ENCODE data around the gene ZCWPW2. TPM values are rescaled to one million over a fixed set of nuclear protein-coding genes. Genes with fewer than 3 reads are reported as not detected.

Gene ZCWPW2
- total and polyA plus RNA-seq, 4 donors, result 0.37 to 2.1 (median 0.87) TPM

DNA sequence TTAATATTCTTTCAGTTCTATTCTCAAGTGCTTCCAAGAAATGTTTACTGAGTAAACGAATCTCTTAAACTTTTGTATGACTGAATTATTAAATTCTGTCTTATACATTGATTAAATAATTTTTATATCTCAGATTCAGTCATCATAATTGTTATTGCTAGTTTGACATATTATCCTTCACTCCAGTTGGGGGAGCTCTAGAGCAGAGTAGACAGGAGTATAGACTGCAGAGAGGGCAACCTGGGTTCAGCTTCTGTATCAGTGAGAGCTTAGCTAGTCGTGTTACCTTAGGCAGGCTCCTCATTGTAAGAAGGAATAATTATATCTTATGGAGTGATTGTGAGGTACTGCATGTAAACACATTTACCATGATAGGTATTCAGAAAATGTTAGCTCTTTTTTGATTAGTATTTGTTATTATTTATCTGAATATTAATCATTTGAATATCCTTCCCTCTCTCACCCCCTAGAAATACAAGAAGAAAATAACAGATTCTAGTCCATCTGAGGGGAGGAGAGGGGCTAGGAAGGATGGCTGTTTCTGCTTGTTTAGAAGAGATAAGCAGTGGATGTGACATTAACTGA lies 31.0 kb upstream of the ZCWPW2 start:
- H3K27ac ChIP-seq (ENCODE audit: low read depth in 1 of 2, low read length in 1 of 2), result no peak overlapping the region
- H3K27me3 ChIP-seq (ENCODE audit: control insufficient read depth in 3 of 3, insufficient read depth in 3 of 3, low read length in 2 of 3), result no peaks in the 10 kb centered on the region
- H3K4me1 ChIP-seq (ENCODE audit: control insufficient read depth in 5 of 5, insufficient read depth in 5 of 5, low read length in 5 of 5), result no peaks in the 10 kb centered on the region
- 34 to 52% methylated on average over 2 of the region's 2 CpGs for WGBS, 2 donors
- ATAC-seq (ENCODE audit: insufficient read depth, low FRiP score), result peak; percentile 81
- no peaks in the 10 kb centered on the region for H3K9me3 ChIP-seq (ENCODE audit: control insufficient read depth in 4 of 4, insufficient read depth in 3 of 4, low read length in 3 of 4)
- H3K9ac ChIP-seq (ENCODE audit: insufficient read depth in 1 of 2, low read length in 2 of 2), result no peak overlapping the region
- H3K36me3 ChIP-seq (ENCODE audit: control insufficient read depth in 4 of 4, insufficient read depth in 4 of 4, low read length in 4 of 4), result peaks cover 0 to 11% (median 4%) of the 10 kb centered on the region in 4 donors
- DNase-seq, result peak in 2 of 3 donors; percentile 22 to 43
- TF ChIP-seq, protein P1, sequence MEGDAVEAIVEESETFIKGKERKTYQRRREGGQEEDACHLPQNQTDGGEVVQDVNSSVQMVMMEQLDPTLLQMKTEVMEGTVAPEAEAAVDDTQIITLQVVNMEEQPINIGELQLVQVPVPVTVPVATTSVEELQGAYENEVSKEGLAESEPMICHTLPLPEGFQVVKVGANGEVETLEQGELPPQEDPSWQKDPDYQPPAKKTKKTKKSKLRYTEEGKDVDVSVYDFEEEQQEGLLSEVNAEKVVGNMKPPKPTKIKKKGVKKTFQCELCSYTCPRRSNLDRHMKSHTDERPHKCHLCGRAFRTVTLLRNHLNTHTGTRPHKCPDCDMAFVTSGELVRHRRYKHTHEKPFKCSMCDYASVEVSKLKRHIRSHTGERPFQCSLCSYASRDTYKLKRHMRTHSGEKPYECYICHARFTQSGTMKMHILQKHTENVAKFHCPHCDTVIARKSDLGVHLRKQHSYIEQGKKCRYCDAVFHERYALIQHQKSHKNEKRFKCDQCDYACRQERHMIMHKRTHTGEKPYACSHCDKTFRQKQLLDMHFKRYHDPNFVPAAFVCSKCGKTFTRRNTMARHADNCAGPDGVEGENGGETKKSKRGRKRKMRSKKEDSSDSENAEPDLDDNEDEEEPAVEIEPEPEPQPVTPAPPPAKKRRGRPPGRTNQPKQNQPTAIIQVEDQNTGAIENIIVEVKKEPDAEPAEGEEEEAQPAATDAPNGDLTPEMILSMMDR (IDR thresholded peaks at IDR 0.05; ENCODE audit: control extremely low read depth, extremely low read depth), result peak; percentile 9
- H3K4me3 ChIP-seq, result no peak overlapping the region

DNA sequence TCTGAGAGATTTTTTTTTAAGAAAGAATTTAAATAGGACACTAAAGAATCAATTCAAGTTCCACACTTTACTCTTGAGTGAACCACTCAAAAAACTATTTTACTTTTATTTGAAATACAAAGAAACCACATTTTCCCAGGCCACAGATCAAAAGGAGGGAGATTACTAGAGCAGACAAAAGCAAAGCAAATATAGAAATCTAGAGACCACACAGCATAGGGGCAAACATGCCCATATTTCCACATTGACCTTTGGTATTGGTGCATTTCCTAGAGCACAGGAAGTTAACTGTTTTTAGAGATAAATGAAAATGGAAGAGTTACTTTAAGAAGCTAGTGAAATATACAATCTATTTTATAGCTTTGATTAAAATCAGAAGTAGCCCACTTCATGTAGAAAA lies 27.5 kb upstream of the ZCWPW2 start:
- no peaks in the 10 kb centered on the region for H3K4me1 ChIP-seq (ENCODE audit: control insufficient read depth in 5 of 5, insufficient read depth in 5 of 5, low read length in 5 of 5)
- no peaks in the 10 kb centered on the region for H3K9me3 ChIP-seq (ENCODE audit: control insufficient read depth in 4 of 4, insufficient read depth in 3 of 4, low read length in 3 of 4)
- ATAC-seq (ENCODE audit: insufficient read depth, low FRiP score), result no peak
- H3K4me3 ChIP-seq, result no peak overlapping the region
- H3K36me3 ChIP-seq (ENCODE audit: control insufficient read depth in 4 of 4, insufficient read depth in 4 of 4, low read length in 4 of 4), result peaks cover 0 to 31% (median 13%) of the 10 kb centered on the region in 4 donors
- no peaks in the 10 kb centered on the region for H3K27me3 ChIP-seq (ENCODE audit: control insufficient read depth in 3 of 3, insufficient read depth in 3 of 3, low read length in 2 of 3)
- no peak overlapping the region for H3K27ac ChIP-seq (ENCODE audit: low read depth in 1 of 2, low read length in 1 of 2)
- no peak for DNase-seq
- TF ChIP-seq, protein P1 (IDR thresholded peaks at IDR 0.05; ENCODE audit: control extremely low read depth, extremely low read depth), result no peak
- no peak overlapping the region for H3K9ac ChIP-seq (ENCODE audit: insufficient read depth in 1 of 2, low read length in 2 of 2)

DNA sequence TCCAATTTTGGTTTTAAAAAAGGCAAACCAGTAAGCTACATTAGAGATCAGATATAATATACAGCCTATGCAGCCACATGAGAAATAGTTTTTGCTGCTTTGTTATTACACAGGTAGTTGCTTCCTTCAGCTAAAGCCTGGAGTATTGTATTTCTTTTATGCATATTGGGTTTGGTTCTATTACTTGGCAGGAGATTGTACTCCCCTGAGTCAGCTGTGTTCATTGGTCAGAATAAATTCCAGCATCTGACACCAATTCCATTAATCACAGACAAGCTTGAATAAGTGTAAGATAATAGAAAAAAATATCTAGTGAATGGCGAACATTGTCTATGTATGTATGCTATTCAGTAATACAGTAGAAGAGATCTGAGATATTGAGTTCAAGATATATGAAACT lies 26.1 kb upstream of the ZCWPW2 start:
- Histone ChIP-seq H3K27me3 (ENCODE audit: control insufficient read depth in 3 of 3, insufficient read depth in 3 of 3, low read length in 2 of 3) (no peaks in the 10 kb centered on the region), H3K9me3 (ENCODE audit: control insufficient read depth in 4 of 4, insufficient read depth in 3 of 4, low read length in 3 of 4) (no peaks in the 10 kb centered on the region), H3K36me3 (ENCODE audit: control insufficient read depth in 4 of 4, insufficient read depth in 4 of 4, low read length in 4 of 4) (peaks cover 2 to 31% (median 13%) of the 10 kb centered on the region in 4 donors), H3K9ac (ENCODE audit: insufficient read depth in 1 of 2, low read length in 2 of 2) (no peak overlapping the region), H3K4me3 (no peak overlapping the region), H3K4me1 (ENCODE audit: control insufficient read depth in 5 of 5, insufficient read depth in 5 of 5, low read length in 5 of 5) (no peaks in the 10 kb centered on the region), H3K27ac (ENCODE audit: low read depth in 1 of 2, low read length in 1 of 2) (no peak overlapping the region)
- TF ChIP-seq, protein P1 (IDR thresholded peaks at IDR 0.05; ENCODE audit: control extremely low read depth, extremely low read depth), result no peak
- no peak for ATAC-seq (ENCODE audit: insufficient read depth, low FRiP score)
- no peak for DNase-seq
- WGBS, 2 donors, result 96% methylated on average over 1 of the region's 1 CpG

DNA sequence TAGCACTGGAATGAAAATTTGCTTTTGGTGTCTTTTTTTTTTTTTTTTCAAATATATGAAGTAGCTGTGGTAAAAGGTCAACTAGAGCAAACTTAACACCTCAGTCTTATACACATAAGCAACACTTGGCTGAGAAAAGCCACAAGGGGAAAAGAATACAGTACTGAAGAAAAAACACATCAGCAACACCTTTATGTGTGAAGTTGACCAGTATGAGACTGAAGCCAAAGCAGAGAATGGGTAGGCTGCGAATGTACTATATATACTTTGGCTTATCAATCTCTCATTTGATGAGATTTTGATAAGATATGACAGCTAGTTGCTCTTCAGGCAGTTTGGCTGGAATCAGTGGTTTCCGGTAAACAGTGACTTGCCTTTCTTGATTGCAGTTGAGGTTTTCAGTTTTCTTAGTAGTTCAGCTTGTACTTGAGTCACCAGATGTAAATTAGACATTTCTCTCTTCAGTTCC lies 22.0 kb upstream of the ZCWPW2 start:
- no peak overlapping the region for H3K27ac ChIP-seq (ENCODE audit: low read depth in 1 of 2, low read length in 1 of 2)
- TF ChIP-seq, protein P1 (IDR thresholded peaks at IDR 0.05; ENCODE audit: control extremely low read depth, extremely low read depth), result no peak
- no peak overlapping the region for H3K4me3 ChIP-seq
- 65 to 82% methylated on average over 2 of the region's 2 CpGs for WGBS, 2 donors
- no peaks in the 10 kb centered on the region for H3K9me3 ChIP-seq (ENCODE audit: control insufficient read depth in 4 of 4, insufficient read depth in 3 of 4, low read length in 3 of 4)
- no peaks in the 10 kb centered on the region for H3K4me1 ChIP-seq (ENCODE audit: control insufficient read depth in 5 of 5, insufficient read depth in 5 of 5, low read length in 5 of 5)
- peaks cover 2 to 24% (median 10%) of the 10 kb centered on the region in 4 donors for H3K36me3 ChIP-seq (ENCODE audit: control insufficient read depth in 4 of 4, insufficient read depth in 4 of 4, low read length in 4 of 4)
- H3K27me3 ChIP-seq (ENCODE audit: control insufficient read depth in 3 of 3, insufficient read depth in 3 of 3, low read length in 2 of 3), result no peaks in the 10 kb centered on the region
- H3K9ac ChIP-seq (ENCODE audit: insufficient read depth in 1 of 2, low read length in 2 of 2), result no peak overlapping the region
- no peak for ATAC-seq (ENCODE audit: insufficient read depth, low FRiP score)
- no peak for DNase-seq

All from lung (tissue), 12 donors.